KMS-11 (cell line): ENCODE measurements around the gene HINFP.

Experiments
- H2AFZ ChIP-seq: fragments of 200-600 bp; sonication (generic); 2 replicates; pipeline ENCODE4 v1.6.1; 2016; ENCODE audit warnings: antibody characterized with exemption, mixed run types, low read depth
- H3K27ac ChIP-seq: fragments of 200-600 bp; sonication (generic); 2 replicates; pipeline ENCODE4 v1.6.1; 2016; ENCODE audit warnings: mild to moderate bottlenecking, mixed run types
- H3K27me3 ChIP-seq: fragments of 200-600 bp; sonication (generic); 2 replicates; pipeline ENCODE4 v1.6.1; 2017; ENCODE audit warnings: mild to moderate bottlenecking, low read depth, mixed run types, moderate library complexity; ENCODE audit not compliant: insufficient read depth
- H3K36me3 ChIP-seq: fragments of 200-600 bp; sonication (generic); 2 replicates; pipeline ENCODE4 v1.6.1; 2017; ENCODE audit warnings: mild to moderate bottlenecking, mixed run types; ENCODE audit not compliant: insufficient read depth
- H3K4me1 ChIP-seq: fragments of 200-600 bp; sonication (generic); 2 replicates; pipeline ENCODE4 v1.6.1; 2016; ENCODE audit warnings: mild to moderate bottlenecking, low read depth, mixed run types; ENCODE audit not compliant: poor library complexity, severe bottlenecking
- H3K4me2 ChIP-seq: fragments of 200-600 bp; sonication (generic); 2 replicates; pipeline ENCODE4 v1.7.0; 2016; ENCODE audit warnings: mild to moderate bottlenecking, mixed run types
- H3K4me3 ChIP-seq: fragments of 200-600 bp; sonication (generic); IDR thresholded peaks from 2 replicates; pipeline ENCODE4 v1.6.1; 2017; ENCODE audit warnings: low read depth, low read length, mixed read lengths; ENCODE audit not compliant: insufficient read depth
- H3K79me2 ChIP-seq: fragments of 200-600 bp; sonication (generic); 2 replicates; pipeline ENCODE4 v1.6.1; 2016; ENCODE audit warnings: low read depth, mixed run types; ENCODE audit not compliant: insufficient read depth
- H3K9ac ChIP-seq: fragments of 200-600 bp; sonication (generic); 2 replicates; pipeline ENCODE4 v1.6.1; 2016; ENCODE audit warnings: mild to moderate bottlenecking, mixed run types
- H4K20me1 ChIP-seq: fragments of 200-600 bp; sonication (generic); 2 replicates; pipeline ENCODE4 v1.6.1; 2016; ENCODE audit warnings: mild to moderate bottlenecking, mixed run types; ENCODE audit not compliant: insufficient read depth
- TF ChIP-seq, protein P1 (sequence below): fragments of 200-600 bp; sonication (generic); conservative IDR thresholded peaks from 2 replicates; pipeline ENCODE4 v1.6.1; 2017; ENCODE audit warnings: low read depth, mild to moderate bottlenecking, antibody characterized with exemption, low read length, moderate library complexity, mixed read lengths

HINFP gene

DNA sequence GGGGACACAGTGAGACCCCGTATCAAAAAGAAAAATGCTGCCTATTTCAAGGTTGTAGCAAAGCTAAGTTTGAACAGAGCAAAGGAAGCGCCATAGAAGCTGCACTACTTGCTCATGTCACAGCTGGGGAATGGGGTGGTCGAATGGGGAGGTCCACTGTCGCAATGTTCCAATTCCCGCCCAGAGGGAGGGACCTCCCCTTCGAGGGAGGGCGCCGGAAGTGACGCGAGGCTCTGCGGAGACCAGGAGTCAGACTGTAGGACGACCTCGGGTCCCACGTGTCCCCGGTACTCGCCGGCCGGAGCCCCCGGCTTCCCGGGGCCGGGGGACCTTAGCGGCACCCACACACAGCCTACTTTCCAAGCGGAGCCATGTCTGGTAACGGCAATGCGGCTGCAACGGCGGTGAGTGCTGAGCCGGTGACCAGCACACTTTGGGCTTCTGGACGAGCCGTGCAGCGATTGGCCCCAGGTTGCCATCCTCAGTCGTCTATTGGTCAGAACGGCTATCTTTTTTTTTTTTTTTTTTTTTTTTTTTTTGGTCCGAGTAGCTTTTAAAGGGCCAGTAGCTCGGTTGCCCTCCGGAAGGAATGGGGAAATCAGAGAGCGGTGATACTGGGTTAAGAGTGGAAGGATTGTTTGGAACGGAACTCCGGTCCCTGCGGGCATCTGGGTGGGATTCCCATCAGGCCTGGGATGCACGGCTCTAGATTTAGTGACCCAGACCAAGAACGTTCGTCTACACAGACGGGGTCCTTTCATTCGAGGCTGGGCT lies 36.5 kb upstream of the HINFP start, which contains the start of gene HMBS:
Gene HMBS (plus strand): TSS at position 219 of the 774 bp plus-strand sequence. CDS start 153 bp downstream, at position 372.
- H3K4me1 ChIP-seq, result peaks cover 21% of the 10 kb centered on the region
- peak within 1 kb of the TSS; percentile 64 for H2AFZ ChIP-seq
- H3K27ac ChIP-seq, result peak within 1 kb of the TSS; percentile 77
- H4K20me1 ChIP-seq, result no peaks in the 10 kb centered on the region
- TF ChIP-seq, protein P1, sequence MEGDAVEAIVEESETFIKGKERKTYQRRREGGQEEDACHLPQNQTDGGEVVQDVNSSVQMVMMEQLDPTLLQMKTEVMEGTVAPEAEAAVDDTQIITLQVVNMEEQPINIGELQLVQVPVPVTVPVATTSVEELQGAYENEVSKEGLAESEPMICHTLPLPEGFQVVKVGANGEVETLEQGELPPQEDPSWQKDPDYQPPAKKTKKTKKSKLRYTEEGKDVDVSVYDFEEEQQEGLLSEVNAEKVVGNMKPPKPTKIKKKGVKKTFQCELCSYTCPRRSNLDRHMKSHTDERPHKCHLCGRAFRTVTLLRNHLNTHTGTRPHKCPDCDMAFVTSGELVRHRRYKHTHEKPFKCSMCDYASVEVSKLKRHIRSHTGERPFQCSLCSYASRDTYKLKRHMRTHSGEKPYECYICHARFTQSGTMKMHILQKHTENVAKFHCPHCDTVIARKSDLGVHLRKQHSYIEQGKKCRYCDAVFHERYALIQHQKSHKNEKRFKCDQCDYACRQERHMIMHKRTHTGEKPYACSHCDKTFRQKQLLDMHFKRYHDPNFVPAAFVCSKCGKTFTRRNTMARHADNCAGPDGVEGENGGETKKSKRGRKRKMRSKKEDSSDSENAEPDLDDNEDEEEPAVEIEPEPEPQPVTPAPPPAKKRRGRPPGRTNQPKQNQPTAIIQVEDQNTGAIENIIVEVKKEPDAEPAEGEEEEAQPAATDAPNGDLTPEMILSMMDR, result no peak
- H3K36me3 ChIP-seq, result no peaks in the 10 kb centered on the region
- no peaks in the 10 kb centered on the region for H3K27me3 ChIP-seq
- peak within 1 kb of the TSS; percentile 80 for H3K4me2 ChIP-seq
- peaks cover 9% of the 10 kb centered on the region; the same call in 1 of the 2 replicates for H3K79me2 ChIP-seq
- H3K9ac ChIP-seq, result peak within 1 kb of the TSS; percentile 81; the same call in 1 of the 2 replicates
- no peak within 1 kb of the TSS for H3K4me3 ChIP-seq

DNA sequence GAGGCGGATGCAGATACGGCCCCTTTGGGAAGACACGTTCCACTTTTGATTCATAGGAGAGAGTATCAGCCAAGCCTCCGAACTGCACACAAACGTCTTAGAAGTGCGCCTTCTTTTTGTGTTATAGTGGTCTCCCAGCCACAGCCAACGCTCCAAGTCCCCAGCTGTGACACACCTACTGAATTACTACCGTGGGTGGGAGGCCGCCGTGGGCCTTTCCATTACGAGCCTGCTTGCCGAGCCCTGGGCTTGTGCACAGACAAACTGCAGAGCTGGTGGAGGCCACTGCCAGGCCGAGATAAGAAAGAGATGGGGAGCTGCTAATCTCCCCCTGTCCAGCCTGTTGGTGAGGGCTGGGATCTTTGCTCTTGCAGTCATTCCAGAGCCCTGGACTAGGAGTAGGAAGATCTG lies 35.9 kb upstream of the HINFP start:
- Histone ChIP-seq H2AFZ (peak overlapping the region; percentile 52; the same call in 1 of the 2 replicates), H3K27ac (peak overlapping the region; percentile 77; the same call in 1 of the 2 replicates), H3K27me3 (no peaks in the 10 kb centered on the region), H3K4me1 (peaks cover 21% of the 10 kb centered on the region), H3K4me2 (peak overlapping the region; percentile 80), H4K20me1 (no peaks in the 10 kb centered on the region), H3K79me2 (peaks cover 9% of the 10 kb centered on the region; the same call in 1 of the 2 replicates), H3K36me3 (no peaks in the 10 kb centered on the region), H3K9ac (peak overlapping the region; percentile 81; the same call in 1 of the 2 replicates), H3K4me3 (no peak overlapping the region)
- TF ChIP-seq, protein P1, result no peak

DNA sequence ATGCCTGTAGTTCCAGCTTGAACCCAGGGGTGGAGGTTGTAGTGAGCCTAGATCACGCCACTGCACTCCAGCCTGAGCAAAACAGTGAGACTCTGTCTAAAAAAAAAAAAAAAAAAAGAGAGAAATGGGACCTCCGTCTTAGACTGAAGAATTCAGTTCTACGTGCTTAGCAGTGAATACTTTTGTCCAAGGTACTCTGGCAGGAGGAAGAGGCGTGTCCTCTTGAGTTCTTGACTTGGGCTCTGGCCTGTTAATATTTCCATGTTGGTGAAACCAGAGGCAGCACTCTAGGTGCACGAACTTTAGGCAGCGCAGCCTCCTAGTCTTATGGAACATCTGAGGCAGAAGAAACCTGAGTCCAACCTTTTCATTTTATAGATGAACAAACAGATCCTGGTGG lies 34.3 kb upstream of the HINFP start:
- Histone ChIP-seq H3K27me3 (no peaks in the 10 kb centered on the region), H3K27ac (no peak overlapping the region; the same call in 1 of the 2 replicates), H3K79me2 (peaks cover 9% of the 10 kb centered on the region; the same call in 1 of the 2 replicates), H3K4me3 (no peak overlapping the region), H2AFZ (no peak overlapping the region), H3K9ac (no peak overlapping the region), H3K4me1 (peaks cover 21% of the 10 kb centered on the region), H3K4me2 (0 out of 2 replicates have a peak overlapping the region, but pooled peaks have one; percentile 12), H3K36me3 (no peaks in the 10 kb centered on the region), H4K20me1 (no peaks in the 10 kb centered on the region)
- TF ChIP-seq, protein P1, result no peak

DNA sequence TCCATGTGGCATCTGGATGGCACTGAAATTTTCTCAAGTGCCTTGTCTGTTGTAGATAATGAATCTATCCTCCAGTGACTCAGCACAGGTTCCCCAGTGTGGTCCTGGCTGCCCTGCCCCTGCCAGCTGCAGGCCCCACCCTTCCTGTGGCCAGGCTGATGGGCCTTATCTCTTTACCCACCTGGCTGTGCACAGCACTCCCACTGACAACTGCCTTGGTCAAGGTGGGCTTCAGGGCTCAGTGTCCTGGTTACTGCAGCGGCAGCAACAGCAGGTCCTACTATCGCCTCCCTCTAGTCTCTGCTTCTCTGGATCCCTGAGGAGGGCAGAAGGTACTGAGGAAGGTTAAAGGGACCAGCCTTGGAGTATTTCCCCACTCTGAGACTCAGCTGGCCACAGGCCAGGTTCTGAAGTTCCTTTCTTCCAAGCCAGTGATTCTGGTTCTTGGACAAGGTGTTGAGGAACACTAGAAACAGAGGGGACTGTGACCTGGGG lies 33.6 kb upstream of the HINFP start:
- H3K9ac ChIP-seq, result no peak overlapping the region
- H3K4me1 ChIP-seq, result peaks cover 24% of the 10 kb centered on the region
- no peaks in the 10 kb centered on the region for H4K20me1 ChIP-seq
- H3K4me3 ChIP-seq, result no peak overlapping the region
- H3K27ac ChIP-seq, result no peak overlapping the region; the same call in 1 of the 2 replicates
- H3K79me2 ChIP-seq, result peaks cover 10% of the 10 kb centered on the region; the same call in 1 of the 2 replicates
- TF ChIP-seq, protein P1, result no peak
- H3K4me2 ChIP-seq, result 0 out of 2 replicates have a peak overlapping the region, but pooled peaks have one; percentile 12
- no peaks in the 10 kb centered on the region for H3K27me3 ChIP-seq
- no peak overlapping the region for H2AFZ ChIP-seq
- H3K36me3 ChIP-seq, result no peaks in the 10 kb centered on the region
